GM12801 (cell line): ENCODE results near the gene FAM151A.

Experiments
- TF ChIP-seq, protein P1 (sequence below): IDR thresholded peaks from one replicate; pipeline ENCODE4 v1.5.1; 2011; ENCODE audit warnings: control low read depth; ENCODE audit not compliant: insufficient read length; ENCODE audit errors: extremely low read depth

The FAM151A gene

DNA sequence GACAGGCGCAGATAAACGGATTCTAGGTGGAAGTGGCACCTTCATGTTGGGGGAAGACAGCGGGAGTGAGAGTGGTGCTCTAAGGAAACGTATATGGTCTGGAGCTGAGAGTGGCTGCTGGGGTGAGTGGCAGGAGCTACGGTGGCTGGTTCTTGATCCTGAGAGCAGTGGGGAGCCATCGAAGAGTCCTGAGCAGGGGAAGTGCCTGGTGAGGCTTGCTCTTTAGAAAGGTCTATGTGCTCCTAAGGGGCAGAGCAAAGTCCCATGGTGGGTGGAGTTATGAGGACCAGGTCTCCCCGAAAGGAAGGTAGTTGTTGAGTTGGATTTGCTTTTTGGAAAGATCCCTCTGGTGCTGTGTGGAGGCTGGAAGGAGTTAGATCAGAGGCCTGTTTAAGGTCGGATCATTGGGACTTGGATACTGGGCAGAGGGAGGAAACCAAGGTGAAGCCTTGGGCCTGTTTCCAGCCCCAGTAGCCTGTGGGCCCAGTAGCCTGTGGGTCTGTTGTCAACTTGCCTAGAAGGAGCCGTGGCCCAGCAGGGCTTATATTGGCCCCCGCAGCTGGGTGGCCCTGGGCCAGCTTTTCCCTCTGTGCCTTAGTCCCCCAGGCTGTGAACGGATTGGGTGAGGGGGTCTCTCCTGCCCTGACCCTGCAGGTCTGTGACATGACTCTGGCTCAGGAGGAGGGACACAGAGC is 42.3 kb downstream of the FAM151A start:
- TF ChIP-seq, protein P1, sequence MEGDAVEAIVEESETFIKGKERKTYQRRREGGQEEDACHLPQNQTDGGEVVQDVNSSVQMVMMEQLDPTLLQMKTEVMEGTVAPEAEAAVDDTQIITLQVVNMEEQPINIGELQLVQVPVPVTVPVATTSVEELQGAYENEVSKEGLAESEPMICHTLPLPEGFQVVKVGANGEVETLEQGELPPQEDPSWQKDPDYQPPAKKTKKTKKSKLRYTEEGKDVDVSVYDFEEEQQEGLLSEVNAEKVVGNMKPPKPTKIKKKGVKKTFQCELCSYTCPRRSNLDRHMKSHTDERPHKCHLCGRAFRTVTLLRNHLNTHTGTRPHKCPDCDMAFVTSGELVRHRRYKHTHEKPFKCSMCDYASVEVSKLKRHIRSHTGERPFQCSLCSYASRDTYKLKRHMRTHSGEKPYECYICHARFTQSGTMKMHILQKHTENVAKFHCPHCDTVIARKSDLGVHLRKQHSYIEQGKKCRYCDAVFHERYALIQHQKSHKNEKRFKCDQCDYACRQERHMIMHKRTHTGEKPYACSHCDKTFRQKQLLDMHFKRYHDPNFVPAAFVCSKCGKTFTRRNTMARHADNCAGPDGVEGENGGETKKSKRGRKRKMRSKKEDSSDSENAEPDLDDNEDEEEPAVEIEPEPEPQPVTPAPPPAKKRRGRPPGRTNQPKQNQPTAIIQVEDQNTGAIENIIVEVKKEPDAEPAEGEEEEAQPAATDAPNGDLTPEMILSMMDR: no peak

DNA sequence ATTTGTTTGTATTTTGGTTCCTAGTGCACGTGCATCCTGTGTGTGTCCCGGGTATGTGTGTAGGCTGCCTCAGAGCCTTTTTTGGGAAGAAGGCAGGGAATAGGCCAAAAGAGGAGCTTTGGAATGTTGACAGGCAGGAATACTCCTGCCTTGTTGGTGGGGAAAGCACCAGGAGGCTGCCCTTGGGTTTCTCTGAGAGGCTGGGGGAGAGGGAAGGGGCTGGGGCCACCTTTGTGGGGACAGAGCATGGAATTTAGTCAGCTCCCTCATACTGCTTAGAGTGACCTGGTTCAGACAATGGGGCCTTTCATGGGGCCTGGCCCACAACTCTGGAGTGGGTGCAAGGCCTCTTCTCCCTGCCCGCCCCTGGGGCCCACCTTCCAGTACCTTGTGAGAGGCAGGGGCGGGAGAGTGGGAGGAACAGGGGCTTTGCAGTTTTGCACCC is 44.0 kb downstream of the FAM151A start:
- TF ChIP-seq, protein P1: no peak

DNA sequence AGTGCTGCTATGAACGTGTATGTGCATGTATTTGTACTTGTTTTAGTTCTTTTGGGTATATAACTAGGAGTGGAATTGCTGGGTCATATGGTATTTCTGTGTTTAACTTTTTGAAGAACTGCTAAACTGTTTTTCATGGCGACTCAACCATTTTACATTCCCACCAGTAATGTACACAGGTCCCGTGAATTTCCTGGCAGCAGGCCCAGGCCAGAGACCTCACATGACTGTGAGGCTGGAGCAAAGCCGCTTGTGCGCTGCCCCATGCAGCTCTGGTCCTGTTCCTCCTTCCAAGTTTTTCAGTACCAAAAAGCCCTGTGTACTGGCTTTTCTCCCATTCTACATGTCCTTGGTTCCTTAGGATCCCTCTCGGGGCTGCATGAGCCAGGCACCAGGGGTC is 45.7 kb downstream of the FAM151A start:
- TF ChIP-seq, protein P1: no peak

DNA sequence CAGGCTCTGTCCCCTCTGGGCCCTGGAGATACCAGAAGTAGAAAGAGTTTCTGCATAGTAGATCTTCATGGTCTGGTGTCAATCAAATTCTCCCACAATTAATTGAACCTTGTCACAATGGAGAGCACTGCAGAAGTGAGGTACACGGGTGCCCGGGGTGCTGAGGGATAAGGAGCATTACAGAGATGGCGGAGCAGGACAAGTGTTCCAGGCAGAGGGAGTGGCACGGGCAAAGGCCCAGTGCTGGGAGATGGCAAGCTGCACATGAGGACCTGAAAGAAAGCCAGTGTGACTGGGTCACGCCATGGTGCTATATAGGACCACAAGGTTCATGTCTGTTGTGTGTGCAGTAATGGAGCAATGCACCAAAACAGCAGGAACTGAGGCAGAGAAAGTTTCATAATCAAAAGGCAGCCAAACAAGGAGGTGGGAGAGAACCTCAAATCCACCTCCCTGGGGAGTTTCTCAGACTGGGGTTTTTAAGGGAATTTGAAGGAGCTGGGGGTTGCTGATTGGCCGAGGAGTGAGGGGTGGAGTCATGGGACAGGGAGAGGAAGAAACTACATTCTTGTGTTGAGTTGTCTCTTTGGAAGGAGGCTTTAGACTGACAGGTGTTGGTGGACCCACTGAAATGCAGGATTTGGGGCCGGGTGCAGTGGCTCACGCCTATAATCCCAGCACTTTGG is 47.6 kb downstream of the FAM151A start:
- TF ChIP-seq, protein P1: no peak

DNA sequence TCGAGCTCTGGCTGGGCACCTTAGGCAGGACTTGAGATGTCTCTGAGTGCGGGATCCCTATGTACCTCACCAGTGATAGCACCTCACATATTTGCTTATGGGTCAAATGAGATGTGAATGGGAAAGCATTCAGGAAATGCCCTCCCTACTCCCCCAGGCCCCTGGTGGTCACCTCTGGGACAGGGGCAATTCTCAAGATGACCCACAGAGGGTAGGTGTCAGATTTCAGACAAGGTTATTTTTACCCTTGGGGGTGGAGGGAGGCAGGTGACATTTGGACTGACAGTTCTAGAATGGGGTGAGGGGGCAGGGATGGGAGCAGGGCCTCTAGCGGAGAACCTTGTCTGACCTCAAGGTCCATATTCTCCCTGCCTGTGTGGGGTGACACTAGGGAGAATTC is 48.2 kb downstream of the FAM151A start:
- TF ChIP-seq, protein P1: no peak

DNA sequence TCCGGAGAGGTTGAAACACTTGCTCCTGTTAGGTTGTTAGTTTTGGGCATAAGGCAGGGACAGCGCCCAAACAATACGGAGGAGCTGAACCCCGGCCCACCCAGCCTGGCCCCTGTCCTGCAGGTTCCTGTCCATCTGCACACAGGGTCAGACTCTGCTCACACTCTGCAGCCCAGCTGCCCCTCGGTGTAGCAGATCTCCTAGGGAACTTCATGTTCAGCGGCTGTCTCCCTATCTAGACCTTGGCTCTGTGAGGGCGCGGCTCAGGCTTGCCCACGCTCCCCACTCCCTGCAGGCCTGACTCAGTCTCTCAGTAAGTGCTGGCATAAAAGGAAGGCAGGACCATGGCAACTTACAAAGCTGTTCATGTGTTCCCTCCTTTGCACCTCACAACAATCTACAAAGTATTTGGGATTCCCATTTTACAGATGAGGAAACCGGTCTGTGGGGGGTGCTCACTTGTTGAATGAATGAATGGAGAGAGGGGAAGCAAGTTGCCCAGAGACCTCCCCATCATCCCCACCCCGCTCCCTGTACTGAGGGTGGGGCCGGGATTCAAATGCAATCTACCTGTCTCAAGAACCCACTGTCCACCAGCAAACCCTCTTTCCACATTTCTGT is 49.1 kb downstream of the FAM151A start:
- TF ChIP-seq, protein P1: no peak

DNA sequence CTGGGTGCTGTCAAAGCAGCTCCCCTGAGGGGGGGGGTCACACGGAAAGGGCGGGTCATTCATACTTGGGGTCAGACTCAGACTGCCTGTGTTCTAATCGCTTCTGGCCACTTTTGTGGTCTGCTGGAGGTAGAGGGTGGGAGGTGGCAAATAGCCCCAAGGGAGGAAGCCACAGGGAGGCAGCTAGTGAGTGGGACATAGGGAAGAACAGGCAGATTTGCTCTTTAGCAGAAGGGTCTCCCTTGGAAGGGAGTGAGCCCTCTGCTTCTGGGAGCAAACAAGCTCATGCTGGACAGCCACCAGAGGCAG is 50.8 kb downstream of the FAM151A start:
- TF ChIP-seq, protein P1: no peak
